Lung (tissue), 12 donors: Measurements from ENCODE around the gene SLC44A5. TPM values are rescaled to one million over a fixed set of nuclear protein-coding genes. Genes with fewer than 3 reads are reported as not detected.
A peak's percentile ranks its signal among the peaks of the same experiment; 100 is the strongest.

Source experiments
- ATAC-seq: fragments of 200-7000 bp; cut with Tn5 transposase; one replicate; pipeline ENCODE4 v1.9.1; 2020; ENCODE audit warnings: moderate number of reproducible peaks; ENCODE audit not compliant: insufficient read depth, low FRiP score
- DNase-seq, 3 donors: peaks; one replicate each; pipeline ENCODE4 v3.0.0-alpha.2; 2013 to 2017
- H3K27ac ChIP-seq, 2 donors: one replicate each; pipeline ENCODE4 v1.5.1; 2013; ENCODE audit warnings: mild to moderate bottlenecking in 2 of 2, moderate library complexity in 2 of 2, control low read depth in 1 of 2, inconsistent platforms in 1 of 2, low read depth in 1 of 2, low read length in 1 of 2
- H3K27me3 ChIP-seq, 3 donors: one replicate each; pipeline ENCODE4 v1.5.1; 2013; ENCODE audit warnings: low read length in 2 of 3; ENCODE audit not compliant: control insufficient read depth in 3 of 3, insufficient read depth in 3 of 3
- H3K36me3 ChIP-seq, 4 donors: one replicate each; pipeline ENCODE4 v1.5.1; 2013; ENCODE audit warnings: low read length in 4 of 4, mild to moderate bottlenecking in 1 of 4, moderate library complexity in 1 of 4; ENCODE audit not compliant: control insufficient read depth in 4 of 4, insufficient read depth in 4 of 4
- H3K4me1 ChIP-seq, 5 donors: one replicate each; pipeline ENCODE4 v1.5.1; 2013; ENCODE audit warnings: low read length in 5 of 5, mild to moderate bottlenecking in 2 of 5, moderate library complexity in 1 of 5; ENCODE audit not compliant: control insufficient read depth in 5 of 5, insufficient read depth in 5 of 5
- H3K4me3 ChIP-seq: one replicate; pipeline ENCODE4 v1.5.1; 2013; ENCODE audit warnings: mild to moderate bottlenecking, control low read depth, moderate library complexity
- H3K9ac ChIP-seq, 2 donors: one replicate each; pipeline ENCODE4 v1.5.1; 2013; ENCODE audit warnings: low read length in 2 of 2, control low read depth in 1 of 2; ENCODE audit not compliant: insufficient read depth in 1 of 2
- H3K9me3 ChIP-seq, 4 donors: one replicate each; pipeline ENCODE4 v1.5.1; 2013; ENCODE audit warnings: low read length in 3 of 4, mild to moderate bottlenecking in 1 of 4, moderate library complexity in 1 of 4; ENCODE audit not compliant: control insufficient read depth in 4 of 4, insufficient read depth in 3 of 4
- WGBS, 2 donors: extraction: QIAGEN DNeasy Blood & Tissue Kit; methylation state at CpG; one replicate each; pipeline ENCODE4 v1.1.7; 2013; 5-methylcytosine and 5-hydroxymethylcytosine counted together
- polyA plus RNA-seq, 2 donors: library from polyadenylated mRNA; stranded (reverse); fragments of 200-250 nt; gene quantifications; one replicate each; pipeline ENCODE4 v1.2.1, GENCODE V29; 2013
- total RNA-seq, 2 donors: library from RNA; depleted of rRNA in 1 of 2; stranded (reverse); fragments of >200 nt in 1 of 2; gene quantifications; one replicate each; pipeline ENCODE4 v1.2.1, GENCODE V29; 2014 to 2021
- TF ChIP-seq, protein P1 (sequence below): IDR thresholded peaks from 2 replicates; pipeline ENCODE4 v1.5.1; 2012; ENCODE audit warnings: mild to moderate bottlenecking; ENCODE audit errors: control extremely low read depth, extremely low read depth
- donor health status: control.
- donor health status: control.
- donor health status: Bipolar disorder and iron deficiency.
- donor health status: healthy.
- donor health status: DM: yes; HTN: yes; CAD: no.

Gene SLC44A5
- total and polyA plus RNA-seq, 4 donors = 0.10 to 1.6 (median 0.43) TPM

DNA sequence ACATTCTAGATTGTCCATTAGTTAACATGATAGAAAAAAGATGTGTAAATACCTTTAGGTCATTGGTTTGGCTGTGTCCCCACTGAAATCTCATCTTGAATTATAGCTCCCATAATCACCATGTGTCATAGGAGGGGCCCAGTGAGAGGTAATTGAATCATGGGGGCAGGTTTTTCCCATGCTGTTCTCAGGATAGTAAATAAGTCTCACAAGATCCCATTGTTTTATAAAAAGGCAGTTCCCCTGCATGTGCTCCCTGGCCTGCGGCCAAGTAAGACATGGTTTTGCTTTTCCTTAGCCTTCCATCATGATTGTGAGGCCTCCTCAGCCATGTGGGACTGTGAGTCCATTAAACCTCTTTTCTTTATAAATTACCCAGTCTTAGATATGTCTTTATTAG lies 32.5 kb upstream of the SLC44A5 start:
- no peak overlapping the region for H3K9ac ChIP-seq
- H3K36me3 ChIP-seq = no peaks in the 10 kb centered on the region
- H3K4me1 ChIP-seq = no peaks in the 10 kb centered on the region
- no peak overlapping the region for H3K27ac ChIP-seq
- TF ChIP-seq, protein P1, sequence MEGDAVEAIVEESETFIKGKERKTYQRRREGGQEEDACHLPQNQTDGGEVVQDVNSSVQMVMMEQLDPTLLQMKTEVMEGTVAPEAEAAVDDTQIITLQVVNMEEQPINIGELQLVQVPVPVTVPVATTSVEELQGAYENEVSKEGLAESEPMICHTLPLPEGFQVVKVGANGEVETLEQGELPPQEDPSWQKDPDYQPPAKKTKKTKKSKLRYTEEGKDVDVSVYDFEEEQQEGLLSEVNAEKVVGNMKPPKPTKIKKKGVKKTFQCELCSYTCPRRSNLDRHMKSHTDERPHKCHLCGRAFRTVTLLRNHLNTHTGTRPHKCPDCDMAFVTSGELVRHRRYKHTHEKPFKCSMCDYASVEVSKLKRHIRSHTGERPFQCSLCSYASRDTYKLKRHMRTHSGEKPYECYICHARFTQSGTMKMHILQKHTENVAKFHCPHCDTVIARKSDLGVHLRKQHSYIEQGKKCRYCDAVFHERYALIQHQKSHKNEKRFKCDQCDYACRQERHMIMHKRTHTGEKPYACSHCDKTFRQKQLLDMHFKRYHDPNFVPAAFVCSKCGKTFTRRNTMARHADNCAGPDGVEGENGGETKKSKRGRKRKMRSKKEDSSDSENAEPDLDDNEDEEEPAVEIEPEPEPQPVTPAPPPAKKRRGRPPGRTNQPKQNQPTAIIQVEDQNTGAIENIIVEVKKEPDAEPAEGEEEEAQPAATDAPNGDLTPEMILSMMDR = no peak
- DNase-seq = peak in 1 of 3 donors; percentile 11
- ATAC-seq = no peak
- WGBS, 2 donors = 66 to 69% methylated on average over 1 of the region's 1 CpG
- H3K9me3 ChIP-seq = peaks cover 0 to 5% (median 2%) of the 10 kb centered on the region in 4 donors
- H3K27me3 ChIP-seq = no peaks in the 10 kb centered on the region
- H3K4me3 ChIP-seq = no peak overlapping the region

DNA sequence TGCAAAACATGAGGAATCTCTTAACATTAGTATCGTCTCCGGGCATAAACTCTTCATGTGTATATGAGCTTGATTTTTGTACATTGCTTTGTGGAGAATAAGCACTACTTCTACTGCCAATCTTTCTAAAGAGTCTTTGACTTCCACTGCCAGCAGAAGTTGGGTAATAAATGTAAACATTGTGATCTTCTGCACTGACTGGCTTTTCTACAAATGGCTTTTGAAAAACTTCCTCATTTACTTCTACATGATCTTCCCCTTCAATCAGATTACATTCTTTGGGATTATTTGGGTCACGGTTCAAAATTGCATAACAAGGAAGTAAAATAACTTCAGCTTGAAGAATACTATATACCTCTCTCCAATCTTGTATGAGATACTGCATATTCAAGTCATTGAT lies 30.4 kb upstream of the SLC44A5 start:
- Histone ChIP-seq H3K4me3 (no peak overlapping the region), H3K36me3 (no peaks in the 10 kb centered on the region), H3K9ac (no peak overlapping the region), H3K27ac (no peak overlapping the region), H3K9me3 (no peaks in the 10 kb centered on the region), H3K4me1 (no peaks in the 10 kb centered on the region), H3K27me3 (no peaks in the 10 kb centered on the region)
- WGBS, 2 donors = 51 to 62% methylated on average over 3 of the region's 3 CpGs
- no peak for ATAC-seq
- TF ChIP-seq, protein P1 = no peak
- DNase-seq = peak in 1 of 3 donors; percentile 3

DNA sequence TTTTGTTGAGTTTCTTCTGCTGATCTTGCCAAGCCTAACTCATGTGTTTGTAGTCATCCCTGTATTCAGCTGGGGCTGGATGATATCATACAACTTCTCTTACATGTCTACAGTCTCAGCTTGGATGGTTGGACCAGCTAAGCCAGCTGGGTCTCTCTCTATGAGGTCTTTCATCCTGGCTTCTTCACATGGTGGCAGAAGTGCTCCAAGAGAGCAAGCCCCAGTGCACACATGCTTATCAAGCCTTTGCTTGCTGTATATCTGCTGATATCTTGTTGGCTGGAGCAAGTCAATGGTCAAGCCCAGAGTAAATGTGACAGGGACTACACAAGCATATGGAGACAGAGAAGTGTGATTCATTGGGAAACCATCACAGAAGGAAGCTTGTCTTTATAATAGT lies 29.2 kb upstream of the SLC44A5 start:
- ATAC-seq = no peak
- Histone ChIP-seq H3K27me3 (no peaks in the 10 kb centered on the region), H3K27ac (no peak overlapping the region), H3K4me3 (no peak overlapping the region), H3K9ac (no peak overlapping the region), H3K9me3 (no peaks in the 10 kb centered on the region), H3K36me3 (no peaks in the 10 kb centered on the region), H3K4me1 (no peaks in the 10 kb centered on the region)
- TF ChIP-seq, protein P1 = no peak
- DNase-seq = no peak

DNA sequence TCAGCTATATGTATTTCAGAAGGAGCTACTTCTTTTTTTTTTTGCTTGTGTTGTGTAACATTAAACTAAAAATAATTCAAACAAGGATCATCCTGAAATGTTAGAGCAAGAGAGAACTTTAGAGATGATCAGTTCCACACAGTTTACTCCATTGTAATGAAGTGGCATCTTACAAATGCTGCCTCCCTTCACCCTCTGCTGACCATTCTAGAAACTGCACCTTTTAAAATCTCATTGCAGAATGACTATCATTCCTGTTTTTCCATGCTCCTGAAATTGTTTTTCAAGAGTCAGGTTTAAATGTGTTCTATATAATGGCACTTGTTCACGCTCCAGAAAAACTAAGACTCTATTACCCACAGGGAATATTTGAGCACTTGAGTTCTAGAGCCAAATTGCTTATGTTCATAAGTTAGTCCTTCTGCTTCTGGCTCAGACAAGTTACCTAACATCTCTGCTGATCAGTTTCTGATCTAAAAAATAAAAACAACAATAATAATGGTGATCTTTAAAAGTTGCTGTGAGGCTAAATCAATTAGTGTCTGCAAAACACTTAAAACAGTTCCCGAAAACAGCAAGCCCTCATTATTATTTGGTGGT lies 21.5 kb upstream of the SLC44A5 start:
- Histone ChIP-seq H3K27me3 (no peaks in the 10 kb centered on the region), H3K4me3 (no peak overlapping the region), H3K36me3 (no peaks in the 10 kb centered on the region), H3K9me3 (no peaks in the 10 kb centered on the region), H3K9ac (no peak overlapping the region), H3K4me1 (no peaks in the 10 kb centered on the region), H3K27ac (no peak overlapping the region)
- peak in 2 of 3 donors; percentile 43 to 45 for DNase-seq
- ATAC-seq = peak; percentile 72
- TF ChIP-seq, protein P1 = peak; percentile 15
- 44 to 49% methylated on average over 2 of the region's 2 CpGs for WGBS, 2 donors
